ENCODE data around the gene PNMA6E. TPM values are rescaled to one million over a fixed set of nuclear protein-coding genes. Genes with fewer than 3 reads are reported as not detected.

PNMA6E gene
- total and polyA plus RNA-seq, 2 experiments from 2014 or later, result not detected

GRCh38 chrX:153412746-153413720 is 11.9 kb upstream of the PNMA6E start:
- Histone ChIP-seq H4K20me1 (replicated peaks; ENCODE audit: insufficient read depth) (no peaks in the 10 kb centered on the region), H3K4me3 (no peak overlapping the region), H3K79me2 (replicated peaks; ENCODE audit: insufficient read depth) (no peaks in the 10 kb centered on the region), H2AFZ (no peak overlapping the region), H3F3A (replicated peaks; ENCODE audit: low read depth) (no peaks in the 10 kb centered on the region), H3K27me3 (ENCODE audit: insufficient read depth) (peaks cover 19% of the 10 kb centered on the region; the same call in 1 of the 2 replicates), H3K27ac (ENCODE audit: low read depth) (no peak overlapping the region), H3K4me1 (ENCODE audit: insufficient read depth) (no peaks in the 10 kb centered on the region), H3K36me3 (ENCODE audit: insufficient read depth) (no peaks in the 10 kb centered on the region), H3K4me2 (no peak overlapping the region), H3K9me2 (ENCODE audit: insufficient read depth) (no peaks in the 10 kb centered on the region)
- H3K4me1 Mint-ChIP-seq, result peaks cover 16% of the 10 kb centered on the region
- DNase-seq (ENCODE audit: low spot score) (no peak), ATAC-seq (no peak)
- no peaks in the 10 kb centered on the region for H3K36me3 Mint-ChIP-seq (ENCODE audit: low read depth)
- TF ChIP-seq CTCF (conservative IDR thresholded peaks at IDR 0.05; ENCODE audit: low read depth in 2 of 2) (peak; percentile 19 to 40; a peak in 2 of 4 replicates), REST (IDR thresholded peaks at IDR 0.05; ENCODE audit: unreplicated experiment) (no peak)
- H3K27ac Mint-ChIP-seq, result no peak overlapping the region
- peaks cover 15% of the 10 kb centered on the region for H3K27me3 Mint-ChIP-seq (ENCODE audit: insufficient read depth, low read depth, poor library complexity)
- peak overlapping the region; percentile 56; the same call in 1 of the 3 replicates for H3K4me3 Mint-ChIP-seq
- no peaks in the 10 kb centered on the region for H3K9me3 Mint-ChIP-seq

GRCh38 chrX:153411988-153412574 is 10.9 kb upstream of the PNMA6E start:
- no peaks in the 10 kb centered on the region for H3K79me2 ChIP-seq (replicated peaks; ENCODE audit: insufficient read depth)
- no peaks in the 10 kb centered on the region for H4K20me1 ChIP-seq (replicated peaks; ENCODE audit: insufficient read depth)
- no peaks in the 10 kb centered on the region for H3K36me3 ChIP-seq (ENCODE audit: insufficient read depth)
- peaks cover 8% of the 10 kb centered on the region for H3K4me1 Mint-ChIP-seq
- H3K9me3 Mint-ChIP-seq, result no peaks in the 10 kb centered on the region
- no peaks in the 10 kb centered on the region for H3K9me2 ChIP-seq (ENCODE audit: insufficient read depth)
- H3K4me3 ChIP-seq, result peak overlapping the region; percentile 53
- ATAC-seq (no peak), DNase-seq (ENCODE audit: low spot score) (no peak)
- H3K4me3 Mint-ChIP-seq, result peak overlapping the region; percentile 56
- H3K27ac Mint-ChIP-seq, result no peak overlapping the region
- H3F3A ChIP-seq (replicated peaks; ENCODE audit: low read depth), result no peaks in the 10 kb centered on the region
- H3K27ac ChIP-seq (ENCODE audit: low read depth), result no peak overlapping the region
- no peaks in the 10 kb centered on the region for H3K36me3 Mint-ChIP-seq (ENCODE audit: low read depth)
- H3K27me3 Mint-ChIP-seq (ENCODE audit: insufficient read depth, low read depth, poor library complexity), result peaks cover 18% of the 10 kb centered on the region
- peaks cover 19% of the 10 kb centered on the region; the same call in 1 of the 2 replicates for H3K27me3 ChIP-seq (ENCODE audit: insufficient read depth)
- H3K4me1 ChIP-seq (ENCODE audit: insufficient read depth), result no peaks in the 10 kb centered on the region
- peak overlapping the region; percentile 75 for H3K4me2 ChIP-seq
- 0 out of 2 replicates have a peak overlapping the region, but pooled peaks have one; percentile 38 for H2AFZ ChIP-seq
- TF ChIP-seq ZNF331 (CRISPR knock-in tag; IDR thresholded peaks at IDR 0.05; ENCODE audit: low read depth), result no peak
- no peak for TF ChIP-seq EZH2 (IDR thresholded peaks at IDR 0.05; ENCODE audit: low read depth, unreplicated experiment)
- no peak for TF ChIP-seq ZNF462 (CRISPR knock-in tag; IDR thresholded peaks at IDR 0.05)
- TF ChIP-seq POLR2AphosphoS5 (IDR thresholded peaks at IDR 0.05; ENCODE audit: low read depth), result no peak
- no peak for TF ChIP-seq NANOG (IDR thresholded peaks at IDR 0.05; ENCODE audit: borderline replicate concordance)
